OCI-LY7 (cell line): ENCODE results near the gene LY6G5C. TPM values are rescaled to one million over a fixed set of nuclear protein-coding genes. Genes with fewer than 3 reads are reported as not detected.
A peak's percentile ranks its signal among the peaks of the same experiment; 100 is the strongest.

Experiments
- BruUV-seq: library from RNA; stranded (reverse); fragments of 400-500 nt; replicated peaks from 2 replicates; lab custom pipeline; 2021; lab: Mats Ljungman, UMichigan
- CTCF ChIA-PET: fragments of 300-600 bp; sonication (Branson Sonifier 250); formaldehyde crosslinking; loops from one replicate; lab custom pipeline; 2022; ENCODE audit warnings: antibody characterized with exemption; ENCODE audit not compliant: unreplicated experiment; lab: Charles Lee
- POLR2A ChIA-PET: fragments of 300-600 bp; sonication (Branson Sonifier 250); formaldehyde crosslinking; loops from one replicate; lab custom pipeline; 2022; ENCODE audit warnings: antibody characterized with exemption; lab: Charles Lee
- DNase-seq: peaks from one replicate; pipeline ENCODE4 v3.0.0-alpha.2; 2015; ENCODE audit warnings: low spot score
- H2AFZ ChIP-seq: fragments of 200-600 bp; sonication (generic), shearing (Covaris generic); 2 replicates; pipeline ENCODE4 v1.6.1; 2014; ENCODE audit warnings: mild to moderate bottlenecking, antibody characterized with exemption, low read length, moderate library complexity
- H3K27ac ChIP-seq: fragments of 200-600 bp; sonication (generic); 2 replicates; pipeline ENCODE4 v1.5.1; 2014; ENCODE audit warnings: mixed run types, low read depth, mild to moderate bottlenecking, moderate library complexity, low read length, inconsistent platforms; ENCODE audit not compliant: poor library complexity, severe bottlenecking
- H3K36me3 ChIP-seq: fragments of 200-600 bp; sonication (generic); 2 replicates; pipeline ENCODE4 v1.6.1; 2014; ENCODE audit warnings: mild to moderate bottlenecking, antibody characterized with exemption, low read length, moderate library complexity, mixed read lengths; ENCODE audit not compliant: insufficient read depth
- H3K4me1 ChIP-seq: fragments of 200-600 bp; sonication (generic); 2 replicates; pipeline ENCODE4 v1.5.1; 2014; ENCODE audit warnings: mild to moderate bottlenecking, low read length; ENCODE audit not compliant: insufficient read depth, poor library complexity, severe bottlenecking
- H3K4me2 ChIP-seq: fragments of 200-600 bp; sonication (generic); 2 replicates; pipeline ENCODE4 v1.6.1; 2014; ENCODE audit warnings: mild to moderate bottlenecking, low read length
- H3K4me3 ChIP-seq: fragments of 200-600 bp; sonication (generic); 2 replicates; pipeline ENCODE4 v1.5.1; 2014; ENCODE audit warnings: mild to moderate bottlenecking, low read depth, low read length; ENCODE audit not compliant: poor library complexity, severe bottlenecking
- H3K79me2 ChIP-seq: fragments of 200-600 bp; sonication (generic); 2 replicates; pipeline ENCODE4 v1.6.1; 2016; ENCODE audit warnings: low read depth, mild to moderate bottlenecking, low read length, moderate library complexity, mixed read lengths; ENCODE audit not compliant: insufficient read depth
- H3K9me2 ChIP-seq: fragments of 200-600 bp; sonication (generic); 2 replicates; pipeline ENCODE4 v1.6.1; 2016; ENCODE audit warnings: mild to moderate bottlenecking, low read length, mixed read lengths; ENCODE audit not compliant: insufficient read depth
- H3K9me3 ChIP-seq: fragments of 200-600 bp; sonication (generic); 2 replicates; pipeline ENCODE4 v1.6.1; 2014; ENCODE audit warnings: mild to moderate bottlenecking, mixed run types, low read length, mixed read lengths
- H4K20me1 ChIP-seq: fragments of 200-600 bp; sonication (generic); 2 replicates; pipeline ENCODE4 v1.6.1; 2014; ENCODE audit warnings: mild to moderate bottlenecking, antibody characterized with exemption, low read length, moderate library complexity, mixed read lengths; ENCODE audit not compliant: insufficient read depth
- CTCF ChIP-seq: fragments of 200-600 bp; sonication (generic); conservative IDR thresholded peaks from 2 replicates; pipeline ENCODE4 v1.5.1; 2014; ENCODE audit warnings: mild to moderate bottlenecking, antibody characterized with exemption, low read length, moderate library complexity, mixed read lengths
- EZH2phosphoT487 ChIP-seq: fragments of 200-600 bp; sonication (generic); IDR thresholded peaks from 2 replicates; pipeline ENCODE4 v1.6.1; 2018; ENCODE audit warnings: low read depth, borderline replicate concordance, mild to moderate bottlenecking, mixed run types, antibody characterized with exemption, low read length, moderate library complexity, mixed read lengths
- intact Hi-C: fragments of 100-400 bp; cut with micrococcal nuclease; formaldehyde crosslinking; loops from one replicate; pipeline ENCODE4 v1.10.0; 2022; ENCODE audit not compliant: unreplicated experiment
- total RNA-seq, 2 experiments: library from RNA; depleted of rRNA in 1 of 2; stranded (reverse); fragments of >200 nt in 1 of 2; shearing (Covaris generic) in 1 of 2; gene quantifications; 2 replicates each; pipeline ENCODE4 v1.2.3, GENCODE V29; 2014 to 2022

The LY6G5C gene
- total RNA-seq, 2 experiments from 2014 or later, result 1.8 to 3.5 TPM

DNA sequence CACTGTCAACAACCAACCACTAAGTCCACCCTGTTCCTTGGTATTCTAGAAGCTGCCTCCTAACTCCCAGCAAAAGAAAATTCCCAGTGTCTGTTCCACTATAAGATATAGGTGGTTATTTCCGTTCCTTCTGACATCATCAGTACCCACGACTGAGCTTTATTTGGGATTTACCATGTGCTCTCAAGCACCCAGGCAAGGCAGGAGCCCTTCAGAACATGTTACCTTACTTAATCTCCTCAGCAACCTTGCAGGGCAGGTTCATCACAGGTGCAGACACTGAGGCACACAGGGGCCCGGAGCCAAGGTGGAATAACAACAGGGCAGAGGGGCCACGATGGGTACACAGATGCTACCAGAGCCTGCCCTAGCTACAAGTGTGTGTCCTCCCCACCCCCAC lies 11.5 kb upstream of the LY6G5C start:
- no peak overlapping the region for H2AFZ ChIP-seq
- H3K36me3 ChIP-seq, result peaks cover 80% of the 10 kb centered on the region
- no peak overlapping the region for H3K4me2 ChIP-seq
- DNase-seq, result no peak
- TF ChIP-seq EZH2phosphoT487 (no peak), CTCF (no peak)
- no peak overlapping the region for H3K27ac ChIP-seq
- no peak overlapping the region for H3K4me3 ChIP-seq
- H3K79me2 ChIP-seq, result no peaks in the 10 kb centered on the region
- BruUV-seq, result TSS peak; percentile 48
- H3K9me2 ChIP-seq, result no peaks in the 10 kb centered on the region
- POLR2A ChIA-PET, result no interaction called here
- H4K20me1 ChIP-seq, result no peaks in the 10 kb centered on the region
- intact Hi-C loops, result no loop called here
- CTCF ChIA-PET, result no interaction called here
- no peaks in the 10 kb centered on the region for H3K9me3 ChIP-seq
- peaks cover 12% of the 10 kb centered on the region for H3K4me1 ChIP-seq

GRCh38 chr6:31691564-31692108 lies 10.8 kb upstream of the LY6G5C start:
- TF ChIP-seq EZH2phosphoT487 (no peak), CTCF (no peak)
- H3K27ac ChIP-seq, result no peak overlapping the region
- H3K4me3 ChIP-seq, result no peak overlapping the region
- no peak overlapping the region for H3K4me2 ChIP-seq
- peaks cover 81% of the 10 kb centered on the region for H3K36me3 ChIP-seq
- ChIA-PET CTCF (no interaction called here), POLR2A (no interaction called here)
- H3K9me3 ChIP-seq, result no peaks in the 10 kb centered on the region
- H3K4me1 ChIP-seq, result peaks cover 12% of the 10 kb centered on the region
- H3K9me2 ChIP-seq, result no peaks in the 10 kb centered on the region
- no TSS peak for BruUV-seq
- DNase-seq, result no peak
- intact Hi-C loops, result no loop called here
- no peaks in the 10 kb centered on the region for H3K79me2 ChIP-seq
- no peak overlapping the region for H2AFZ ChIP-seq
- H4K20me1 ChIP-seq, result no peaks in the 10 kb centered on the region

- no TSS peak for BruUV-seq
- intact Hi-C loops, result no loop called here
- no peaks in the 10 kb centered on the region for H3K9me2 ChIP-seq
- H3K79me2 ChIP-seq, result no peaks in the 10 kb centered on the region
- no peak for DNase-seq
- H2AFZ ChIP-seq, result no peak overlapping the region
- H3K4me2 ChIP-seq, result no peak overlapping the region
- no peaks in the 10 kb centered on the region for H3K9me3 ChIP-seq
- no peaks in the 10 kb centered on the region for H4K20me1 ChIP-seq
- H3K4me3 ChIP-seq, result no peak overlapping the region
- peaks cover 81% of the 10 kb centered on the region for H3K36me3 ChIP-seq
- no peak for TF ChIP-seq EZH2phosphoT487
- no peak for TF ChIP-seq CTCF
- ChIA-PET POLR2A (interaction anchor here (0.9 kb wide), 2 partner anchors 23 kb away, joined by 3 read pairs; no protein-coding TSS in a partner anchor), CTCF (interaction anchor here (0.6 kb wide), 1 partner anchor 50 kb away, joined by 3 read pairs; no protein-coding TSS in a partner anchor)
- peaks cover 12% of the 10 kb centered on the region for H3K4me1 ChIP-seq
- no peak overlapping the region for H3K27ac ChIP-seq
These were observed 10.2 kb upstream of the LY6G5C start for GRCh38 chr6:31691078-31691463.
